Retina (tissue), 1 donor: ENCODE results near the gene HERC3.
"Not testable (repeated sequence)": the region's sequence is repeated elsewhere in the genome, so short reads cannot be mapped to it uniquely, and the experiment has no call there.

Experiments used
- DNase-seq: peaks from one replicate; pipeline ENCODE4 v3.0.0-alpha.2; 2016

HERC3 gene

GRCh38 chr4:88609794-88610193, 17.5 kb downstream of the HERC3 start:
- DNase-seq: not testable (repeated sequence)

DNA sequence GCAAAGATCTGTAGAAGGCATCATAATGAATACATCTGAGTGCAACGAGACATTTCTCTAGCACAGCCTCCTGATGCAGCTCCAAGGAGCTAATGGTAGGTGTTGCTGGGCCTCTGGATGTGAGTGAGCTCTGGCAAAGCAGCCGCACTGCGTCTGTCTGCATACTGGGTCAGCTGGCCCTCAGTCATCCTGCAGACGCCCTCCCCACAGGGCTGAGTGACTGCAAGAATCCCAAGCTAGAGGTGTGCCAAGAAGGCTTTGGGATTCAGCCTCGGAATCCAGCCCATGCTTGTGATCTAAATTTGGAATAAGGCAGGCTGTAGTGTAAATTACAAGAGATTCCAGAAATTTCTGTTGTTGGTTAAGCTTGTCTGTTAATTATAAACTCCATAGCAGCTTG, 18.5 kb downstream of the HERC3 start:
- no peak for DNase-seq

DNA sequence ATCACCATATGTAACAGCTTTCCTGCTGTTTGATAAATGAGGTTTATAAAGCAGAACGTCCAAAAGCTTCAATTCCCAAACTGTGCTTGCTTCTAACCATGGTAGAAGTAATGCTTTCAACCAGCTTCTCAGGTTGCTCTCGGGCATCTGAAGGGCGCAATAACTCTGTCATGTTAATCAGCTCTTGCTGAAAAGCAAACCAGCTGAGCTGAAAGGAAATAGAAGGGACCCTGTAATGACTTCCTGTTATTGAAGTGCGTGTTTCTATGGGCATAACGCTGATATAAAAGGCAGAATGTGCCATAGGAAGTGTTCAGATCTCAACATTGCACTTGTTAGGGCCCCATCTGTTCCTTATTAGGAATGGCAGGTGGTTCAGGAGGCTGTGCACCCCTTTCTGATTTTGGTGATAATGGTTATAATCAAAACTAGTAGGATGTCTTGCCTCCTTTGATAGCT, 21.2 kb downstream of the HERC3 start:
- peak; percentile 3 for DNase-seq

GRCh38 chr4:88614058-88614457, 21.8 kb downstream of the HERC3 start:
- no peak for DNase-seq

DNA sequence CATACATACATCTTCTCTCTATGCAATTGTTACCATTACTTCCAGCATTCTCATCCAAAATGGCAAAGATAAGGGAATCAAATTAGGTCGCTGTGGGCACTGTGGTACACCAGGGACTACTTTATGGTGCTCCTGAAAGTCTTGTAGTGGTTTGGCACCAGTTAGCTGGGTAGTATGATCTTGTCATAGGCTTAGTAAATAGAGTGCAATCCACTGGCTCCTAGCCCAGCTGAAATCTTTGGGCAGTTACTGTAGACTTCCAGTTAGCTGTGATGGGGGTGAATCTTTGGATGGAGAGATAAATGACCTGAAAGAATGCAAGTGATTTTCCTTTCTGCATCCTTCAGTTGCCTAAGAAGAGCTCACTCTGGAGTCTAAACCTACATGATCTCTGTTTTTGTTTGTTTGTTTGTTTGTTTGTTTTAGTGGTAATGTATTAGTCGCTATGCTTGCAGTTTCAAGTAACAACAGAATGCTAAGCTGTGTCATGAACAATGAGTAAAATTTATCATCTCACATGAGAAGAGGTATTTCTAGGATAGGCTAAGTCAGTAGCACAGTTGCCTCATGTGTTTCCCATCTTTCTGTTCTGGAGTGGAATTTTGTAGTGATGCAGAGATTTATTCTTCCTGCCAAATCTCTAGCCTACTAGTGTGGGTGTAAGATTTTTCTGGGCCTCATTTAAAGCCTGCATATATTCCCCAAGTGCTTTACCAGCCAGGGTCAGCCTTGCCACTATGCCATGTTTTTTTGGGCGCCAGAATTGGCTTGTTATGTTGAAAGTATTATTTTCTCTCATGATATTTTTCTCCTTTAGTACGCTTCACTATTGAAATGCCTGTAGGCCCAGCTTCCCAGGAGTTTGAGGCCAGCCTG, 24.2 kb downstream of the HERC3 start:
- no peak for DNase-seq

GRCh38 chr4:88618782-88619485, 26.7 kb downstream of the HERC3 start:
- no peak for DNase-seq

GRCh38 chr4:88619971-88620370, 27.7 kb downstream of the HERC3 start:
- DNase-seq: no peak

DNA sequence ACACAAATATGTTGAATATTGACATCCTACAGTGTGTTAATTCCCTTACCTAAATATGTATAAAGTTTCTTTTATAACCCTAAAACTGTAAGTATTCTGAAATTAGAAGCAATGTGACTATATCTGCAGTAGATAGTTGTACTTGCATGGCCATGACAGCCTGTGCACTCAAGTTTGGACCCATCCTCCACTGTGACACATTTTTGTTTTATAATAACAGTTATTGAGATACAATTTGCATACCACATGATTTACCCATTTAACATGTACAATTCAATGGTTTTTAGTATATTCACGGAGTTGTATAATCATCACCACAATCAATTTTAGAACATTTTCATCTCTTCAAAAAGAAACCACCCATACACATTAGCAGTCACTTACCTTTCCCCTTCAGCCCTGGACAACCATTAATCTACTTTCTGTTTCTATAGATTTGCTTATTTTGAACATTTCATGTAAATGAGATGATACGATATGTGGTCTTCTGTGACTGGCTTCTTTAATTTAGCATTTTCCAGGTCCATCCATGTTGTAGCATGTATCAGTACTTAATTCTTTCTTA, 29.6 kb downstream of the HERC3 start:
- DNase-seq: no peak

DNA sequence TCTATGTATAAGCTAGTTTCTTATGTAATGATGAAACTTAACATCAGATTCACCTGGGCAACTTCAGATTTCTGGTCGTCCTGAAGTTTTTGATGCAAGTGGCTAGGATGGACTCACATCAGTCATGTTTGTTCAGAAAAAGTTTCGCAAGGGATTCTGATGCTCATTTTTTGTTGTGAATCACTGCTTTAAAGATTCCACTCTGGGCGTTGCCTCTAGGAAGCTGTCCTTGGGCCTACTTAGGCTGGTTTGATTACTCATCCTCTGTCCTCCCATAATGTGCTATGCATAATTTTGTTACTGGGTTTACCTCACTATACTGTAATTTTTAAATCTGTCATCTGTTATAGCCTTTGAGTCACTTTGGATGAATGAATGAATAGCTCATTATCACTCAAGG, 30.8 kb downstream of the HERC3 start:
- DNase-seq: no peak

DNA sequence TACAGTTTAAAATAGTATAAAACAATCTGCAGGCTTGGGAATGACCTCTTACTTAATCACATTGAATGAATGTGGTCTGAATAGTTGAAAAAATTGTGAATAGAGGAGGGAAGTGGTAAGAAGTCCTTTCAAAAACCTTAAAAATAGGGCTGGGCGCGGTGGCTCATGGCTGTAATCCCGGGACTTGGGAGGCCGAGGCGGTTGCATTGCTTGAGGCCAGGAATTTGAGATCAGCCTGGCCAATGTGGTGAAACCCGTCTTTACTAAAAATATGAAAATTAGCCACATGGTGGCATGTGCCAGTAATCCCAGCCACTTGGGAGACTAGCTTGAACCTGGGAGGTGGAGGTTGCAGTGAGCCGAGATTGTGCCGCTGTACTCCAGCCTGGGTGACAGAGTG, 36.5 kb downstream of the HERC3 start:
- no peak for DNase-seq

DNA sequence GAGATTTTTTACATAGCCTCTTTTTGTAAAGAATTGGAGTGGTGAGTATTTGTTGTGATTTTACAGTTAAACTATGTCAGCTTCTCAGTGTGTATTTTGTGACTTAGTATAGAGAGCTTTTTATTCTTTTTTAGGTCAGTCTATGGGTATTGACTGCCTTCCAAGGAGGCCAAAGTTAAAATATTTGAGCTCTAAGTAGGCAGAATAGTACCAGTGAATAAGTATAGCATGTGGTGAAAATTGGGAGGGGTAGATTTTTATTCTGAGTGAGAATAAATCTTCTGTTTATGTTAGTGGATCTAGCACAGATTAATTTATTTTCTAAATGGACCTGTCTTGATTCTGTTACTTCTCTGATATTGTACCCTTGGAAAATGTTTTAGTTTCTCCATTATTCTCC, 37.5 kb downstream of the HERC3 start:
- DNase-seq: no peak

DNA sequence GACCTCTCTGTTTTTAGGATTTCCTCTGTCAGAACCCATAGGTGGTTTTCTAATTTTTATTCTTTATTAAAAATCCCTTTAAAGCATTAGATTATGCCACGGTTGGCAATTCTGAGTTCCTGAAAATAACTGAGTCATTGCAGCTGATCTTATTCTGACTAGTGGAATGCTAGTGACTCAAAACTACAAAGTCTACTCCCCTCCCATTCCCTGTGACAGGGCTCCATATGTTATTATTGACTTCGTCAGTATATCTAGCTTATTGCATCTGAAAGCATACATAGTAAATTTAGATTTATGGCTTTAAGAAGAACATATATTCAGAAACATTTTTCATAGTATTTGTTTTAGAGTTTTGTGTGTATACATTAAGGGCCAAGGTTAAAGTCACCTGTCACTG, 38.5 kb downstream of the HERC3 start:
- DNase-seq: no peak

GRCh38 chr4:88643932-88644331, 51.7 kb downstream of the HERC3 start:
- DNase-seq: no peak

GRCh38 chr4:88645994-88646393, 53.7 kb downstream of the HERC3 start:
- no peak for DNase-seq

DNA sequence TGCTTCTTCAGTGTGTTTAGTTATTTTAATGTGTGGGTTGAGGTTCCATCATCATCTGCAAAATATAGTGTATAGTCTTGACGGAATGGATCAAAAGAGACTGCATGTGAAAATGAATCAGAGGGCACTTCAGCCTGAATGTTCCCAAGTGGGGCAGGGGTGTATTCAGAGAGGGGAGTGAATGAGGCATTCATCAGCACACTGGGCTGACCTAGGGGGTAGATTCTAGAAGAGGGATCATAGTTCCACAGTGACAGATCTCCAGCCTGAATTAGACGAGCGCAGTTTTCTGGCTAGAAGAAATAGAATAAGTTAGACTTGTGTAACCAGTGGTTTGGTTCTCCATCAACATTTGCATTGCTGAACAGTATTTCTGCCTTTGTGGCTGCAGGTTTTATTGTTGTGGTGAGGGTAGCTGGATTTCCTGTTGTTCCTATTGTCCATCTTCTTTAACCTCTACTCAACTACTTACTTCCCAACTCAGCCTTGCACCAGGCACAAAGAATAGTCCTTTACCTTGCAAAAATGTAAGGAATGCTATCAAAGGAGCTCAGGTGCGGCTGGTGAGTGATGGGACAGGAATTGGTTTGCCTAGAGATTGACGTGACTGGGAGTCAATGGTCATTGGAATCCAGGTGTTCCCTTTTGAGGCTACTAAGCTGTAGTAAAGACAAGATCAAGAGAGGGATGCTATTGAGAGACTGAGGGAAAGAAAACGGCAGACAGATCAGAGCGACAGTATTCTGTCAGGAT, 54.4 kb downstream of the HERC3 start:
- DNase-seq: no peak

DNA sequence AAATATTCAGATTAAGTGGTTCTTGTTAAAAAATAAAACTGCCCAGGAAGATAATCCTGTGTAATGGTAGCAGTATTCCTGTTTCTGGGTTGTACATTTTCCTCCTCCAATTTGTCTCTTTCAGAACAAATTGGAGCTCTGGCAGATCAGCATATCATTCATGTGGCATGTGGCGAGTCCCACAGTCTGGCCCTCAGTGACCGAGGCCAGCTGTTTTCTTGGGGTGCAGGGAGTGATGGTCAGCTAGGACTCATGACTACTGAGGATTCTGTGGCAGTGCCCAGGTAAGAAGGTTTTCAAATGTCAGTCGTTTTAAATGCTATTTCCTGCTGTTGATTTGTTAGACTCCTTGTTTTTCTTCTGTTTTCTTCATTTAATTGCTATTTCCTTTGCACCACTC, 57.4 kb downstream of the HERC3 start:
- no peak for DNase-seq

DNA sequence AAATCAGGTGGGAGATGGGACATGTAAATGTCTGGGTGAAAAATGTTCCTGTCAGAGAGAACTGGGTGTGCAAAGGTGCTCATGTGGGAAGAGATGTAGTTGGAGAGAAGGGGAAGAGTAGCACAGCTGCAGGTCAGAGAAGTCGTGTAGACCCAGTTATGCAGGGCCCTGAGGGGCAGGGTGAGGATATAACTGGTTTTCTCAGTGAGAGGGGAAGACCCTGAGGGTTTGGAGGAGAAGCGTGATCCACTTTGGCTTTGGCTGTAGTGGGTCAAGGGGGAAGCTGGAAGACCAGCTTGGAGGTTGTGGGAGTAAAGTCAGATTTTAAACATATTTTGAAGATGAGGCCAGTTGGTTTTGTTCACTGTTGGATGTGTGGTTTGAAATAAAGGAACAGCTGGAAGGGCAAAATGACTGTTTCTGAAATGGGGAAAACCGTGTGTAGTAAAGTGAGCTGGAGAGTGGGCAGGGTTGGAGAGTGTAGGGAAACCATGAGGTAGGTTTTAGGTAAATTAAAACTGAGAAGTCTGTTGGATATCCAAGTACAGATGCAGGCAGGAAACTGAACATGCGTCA, 61.2 kb downstream of the HERC3 start:
- no peak for DNase-seq

GRCh38 chr4:88655226-88655625, 62.9 kb downstream of the HERC3 start:
- no peak for DNase-seq

GRCh38 chr4:88659055-88659889, 67.0 kb downstream of the HERC3 start:
- DNase-seq: peak; percentile 38

- no peak for DNase-seq
Measured at GRCh38 chr4:88659890-88660208, 67.6 kb downstream of the HERC3 start.

DNA sequence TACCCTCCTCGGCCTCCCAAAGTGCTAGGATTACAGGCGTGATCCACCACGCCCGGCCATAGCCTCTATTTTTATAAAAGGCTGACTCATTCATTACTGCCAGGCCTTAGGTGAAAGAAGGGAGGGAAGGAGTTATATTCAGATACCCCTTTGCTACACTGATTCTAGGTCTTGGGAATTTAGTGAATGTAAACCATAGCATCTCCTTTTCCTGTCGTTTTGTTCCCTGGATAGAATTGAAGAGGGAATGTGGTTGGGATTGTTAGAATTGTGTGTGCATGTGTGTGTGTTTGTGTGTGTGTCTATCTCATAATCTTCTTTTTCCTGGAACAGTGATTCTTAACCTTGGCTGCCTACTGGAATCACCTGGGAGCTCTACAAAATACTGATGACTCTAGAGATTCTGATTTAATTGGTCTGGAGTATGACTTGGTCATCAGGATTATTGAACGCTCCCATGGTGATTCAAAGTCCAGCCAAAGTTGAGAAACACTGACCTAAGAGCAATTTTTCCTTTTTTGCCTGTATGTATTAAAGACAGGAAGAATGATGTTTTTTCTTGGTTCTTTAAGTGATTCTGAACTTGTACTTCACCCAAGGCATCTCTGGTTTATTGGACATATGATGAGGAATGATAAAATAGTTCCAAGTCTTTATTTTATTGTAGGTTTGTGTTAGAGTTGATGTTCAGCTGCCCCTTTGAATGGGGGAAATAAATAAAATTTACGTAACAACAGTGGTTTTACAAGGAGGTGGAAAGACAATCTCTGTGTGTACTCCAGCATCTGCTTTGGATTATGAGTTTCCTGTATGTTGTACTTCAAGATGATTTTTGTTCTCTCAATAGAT, 68.4 kb downstream of the HERC3 start:
- DNase-seq: no peak
